IMR-90 (cell line): ENCODE data around the gene SAMD10. TPM values are rescaled to one million over a fixed set of nuclear protein-coding genes. Genes with fewer than 3 reads are reported as not detected.
A peak's percentile ranks its signal among the peaks of the same experiment; 100 is the strongest.

Experiments
- ATAC-seq: fragments of 200-7000 bp; cut with Tn5 transposase; 2 replicates; pipeline ENCODE4 v1.9.1; 2020; ENCODE audit warnings: low read depth, mild to moderate bottlenecking, moderate library complexity
- BruUV-seq: library from RNA; stranded (reverse); fragments of 400-500 nt; replicated peaks from 2 replicates; lab custom pipeline; 2021; lab: Mats Ljungman, UMichigan
- CTCF ChIA-PET: fragments of 300-600 bp; formaldehyde crosslinking; extraction: SDS; loops from one replicate; lab custom pipeline; 2021; ENCODE audit warnings: antibody characterized with exemption; lab: Yijun Ruan, JAX
- POLR2A ChIA-PET: fragments of 300-600 bp; sonication (Branson Sonifier 250); formaldehyde crosslinking; loops from one replicate; lab custom pipeline; 2022; ENCODE audit warnings: antibody characterized with exemption; ENCODE audit not compliant: unreplicated experiment; lab: Charles Lee
- DNase-seq: peaks from one replicate; pipeline ENCODE4 v3.0.0; 2013
- H2AFZ ChIP-seq: replicated peaks from 2 replicates; pipeline ENCODE3; 2013; ENCODE audit warnings: low read length, mild to moderate bottlenecking; ENCODE audit not compliant: poor library complexity
- H2AK5ac ChIP-seq: 2 replicates; pipeline ENCODE4 v1.6.1; 2013; ENCODE audit warnings: low read depth, low read length, inconsistent platforms
- H2AK9ac ChIP-seq: replicated peaks from 2 replicates; pipeline ENCODE3; 2013; ENCODE audit warnings: mild to moderate bottlenecking, low read depth, low read length, moderate library complexity; ENCODE audit not compliant: poor library complexity
- H2BK120ac ChIP-seq: 2 replicates; pipeline ENCODE4 v1.6.1; 2013; ENCODE audit warnings: low read depth, low read length, inconsistent platforms
- H2BK15ac ChIP-seq: 3 replicates; pipeline ENCODE4 v1.6.1; 2013; ENCODE audit warnings: low read depth, low read length, inconsistent platforms
- H2BK20ac ChIP-seq: 2 replicates; pipeline ENCODE4 v1.6.1; 2013; ENCODE audit warnings: low read depth, mild to moderate bottlenecking, inconsistent platforms, low read length, moderate library complexity
- H2BK5ac ChIP-seq: 2 replicates; pipeline ENCODE4 v1.6.1; 2013; ENCODE audit warnings: mild to moderate bottlenecking, low read depth, low read length, inconsistent platforms; ENCODE audit not compliant: poor library complexity, severe bottlenecking
- H3K14ac ChIP-seq: replicated peaks from 2 replicates; pipeline ENCODE4 v1.6.1; 2013; ENCODE audit warnings: low read depth, low read length, inconsistent platforms
- H3K18ac ChIP-seq: 2 replicates; pipeline ENCODE4 v1.6.1; 2013; ENCODE audit warnings: low read depth, low read length, control low read depth
- H3K23ac ChIP-seq: 2 replicates; pipeline ENCODE4 v1.6.1; 2013; ENCODE audit warnings: low read depth, low read length, inconsistent platforms
- H3K27ac ChIP-seq: 2 replicates; pipeline ENCODE4 v1.5.1; 2013; ENCODE audit warnings: mild to moderate bottlenecking, control low read depth, low read length; ENCODE audit not compliant: insufficient read depth
- H3K27me3 ChIP-seq: 2 replicates; pipeline ENCODE4 v1.6.1; 2013; ENCODE audit warnings: low read length; ENCODE audit not compliant: control insufficient read depth, insufficient read depth
- H3K36me3 ChIP-seq: 2 replicates; pipeline ENCODE4 v1.6.1; 2013; ENCODE audit warnings: low read length, mixed read lengths; ENCODE audit not compliant: control insufficient read depth, insufficient read depth
- H3K4ac ChIP-seq: 2 replicates; pipeline ENCODE4 v1.6.1; 2013; ENCODE audit warnings: low read depth, low read length, inconsistent platforms
- H3K4me1 ChIP-seq: 2 replicates; pipeline ENCODE4 v1.6.1; 2013; ENCODE audit warnings: low read length, mixed read lengths; ENCODE audit not compliant: control insufficient read depth, insufficient read depth
- H3K4me2 ChIP-seq: 2 replicates; pipeline ENCODE4 v1.6.1; 2013; ENCODE audit warnings: low read depth, mild to moderate bottlenecking, control low read depth, low read length, moderate library complexity
- H3K4me3 ChIP-seq: 2 replicates; pipeline ENCODE4 v1.5.1; 2013; ENCODE audit warnings: low read depth, mild to moderate bottlenecking, control low read depth, low read length, moderate library complexity; ENCODE audit not compliant: insufficient read depth
- H3K56ac ChIP-seq: 2 replicates; pipeline ENCODE4 v1.6.1; 2013; ENCODE audit warnings: low read length, inconsistent platforms; ENCODE audit not compliant: insufficient read depth; ENCODE audit errors: extremely low read depth
- H3K79me1 ChIP-seq, 2 experiments: 2 replicates each; pipeline ENCODE4 v1.6.1; 2013; ENCODE audit warnings: low read length in 2 of 2, inconsistent platforms in 1 of 2, low read depth in 1 of 2
- H3K9ac ChIP-seq: 2 replicates; pipeline ENCODE4 v1.6.1; 2013; ENCODE audit warnings: low read depth, low read length, control low read depth
- H3K9me1 ChIP-seq: 2 replicates; pipeline ENCODE4 v1.6.1; 2013; ENCODE audit warnings: low read length, inconsistent platforms; ENCODE audit not compliant: insufficient read depth
- H3K9me3 ChIP-seq: 2 replicates; pipeline ENCODE4 v1.6.1; 2013; ENCODE audit warnings: low read length; ENCODE audit not compliant: control insufficient read depth, insufficient read depth
- H4K20me1 ChIP-seq: 2 replicates; pipeline ENCODE4 v1.6.1; 2013; ENCODE audit warnings: low read length, inconsistent platforms; ENCODE audit not compliant: insufficient read depth
- H4K5ac ChIP-seq: 2 replicates; pipeline ENCODE4 v1.6.1; 2013; ENCODE audit warnings: mild to moderate bottlenecking, low read depth, low read length, control low read depth
- H4K8ac ChIP-seq, 2 experiments: 2 replicates each; pipeline ENCODE4 v1.6.1; 2013; ENCODE audit warnings: low read depth in 2 of 2, low read length in 2 of 2, control low read depth in 1 of 2, inconsistent platforms in 1 of 2
- H4K91ac ChIP-seq: 2 replicates; pipeline ENCODE4 v1.6.1; 2013; ENCODE audit warnings: low read depth, low read length, inconsistent platforms; ENCODE audit not compliant: insufficient read depth
- ELK1 ChIP-seq: fragments of 150-350 bp; IDR thresholded peaks from 2 replicates; pipeline ENCODE4 v1.6.1; 2016; ENCODE audit warnings: low read depth, mild to moderate bottlenecking, low read length, moderate library complexity, borderline replicate concordance
- SMC3 ChIP-seq: fragments of 150-350 bp; IDR thresholded peaks from 2 replicates; pipeline ENCODE4 v1.6.1; 2016; ENCODE audit warnings: low read depth, mild to moderate bottlenecking, antibody characterized with exemption, low read length, moderate library complexity
- USF2 ChIP-seq: fragments of 150-350 bp; IDR thresholded peaks from 2 replicates; pipeline ENCODE4 v1.6.1; 2017; ENCODE audit warnings: mild to moderate bottlenecking, antibody characterized with exemption, low read length, low read depth
- WGBS, 2 experiments: methylation state at CpG; one replicate each; pipeline versions ENCODE4 v1.1.5 to v1.1.7; 2013; ENCODE audit warnings: missing lambda C conversion rate in 2 of 2; ENCODE audit not compliant: insufficient read length in 1 of 2; ENCODE audit errors: extremely low coverage in 2 of 2; 5-methylcytosine and 5-hydroxymethylcytosine counted together
- dilution Hi-C: fragments of 300-500 bp; cut with HindIII; formaldehyde crosslinking; loops from one replicate; pipeline ENCODE4 v1.14.3; 2018; ENCODE audit warnings: low sequenced_read_pairs; ENCODE audit not compliant: unreplicated experiment
- in situ Hi-C: fragments of 300-500 bp; cut with MboI; formaldehyde crosslinking; loops from 3 replicates; pipeline ENCODE4 v1.14.3; 2019; ENCODE audit warnings: low sequenced_read_pairs, inconsistent platforms, mixed read lengths
- intact Hi-C: fragments of 100-400 bp; cut with micrococcal nuclease; formaldehyde crosslinking; loops from 2 replicates; pipeline ENCODE4 v1.10.0; 2022
- polyA plus RNA-seq, 3 experiments: library from polyadenylated mRNA; depleted of rRNA; stranded (reverse); fragments of >200 nt; gene quantifications; 2 replicates each; pipeline ENCODE4 v1.2.3, GENCODE V29; 2012; ENCODE audit warnings: low replicate concordance in 1 of 3
- total RNA-seq: library from RNA; depleted of rRNA; stranded (reverse); fragments of >200 nt; gene quantifications from 2 replicates; pipeline ENCODE4 v1.2.3, GENCODE V29; 2012

SAMD10 gene
- total and polyA plus RNA-seq, 2 of the 4 experiments (the other 2 are of a cell fraction) = 0.54 to 4.1 TPM

DNA sequence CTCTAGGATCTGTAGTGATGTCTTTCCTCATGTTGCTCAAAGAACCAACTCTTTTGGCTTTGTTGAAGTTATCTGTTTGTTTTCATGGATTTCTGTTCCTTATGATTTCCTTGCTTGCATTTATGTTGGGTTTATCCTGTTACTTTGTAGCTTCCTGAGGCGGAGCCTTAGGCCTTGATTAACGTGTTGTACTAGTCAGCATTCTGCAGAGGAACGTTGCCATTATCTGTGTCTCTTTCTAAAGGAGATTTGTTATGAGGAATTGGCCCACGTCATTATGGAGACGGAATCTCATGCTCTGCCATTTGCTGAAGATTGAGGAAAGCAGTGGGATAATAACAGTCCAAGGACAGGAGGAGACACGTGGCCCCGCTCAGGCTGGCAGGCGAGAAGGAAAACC, 53.1 kb downstream of the SAMD10 start:
- WGBS, 2 experiments = 80% methylated on average over 1 of the region's 8 CpGs; no CpG with 5 or more reads in 1 of the 2 experiments
- H3K27me3 ChIP-seq = no peaks in the 10 kb centered on the region
- in situ Hi-C loops = no loop called here
- no peak overlapping the region for H2BK120ac ChIP-seq
- H3K9ac ChIP-seq = no peak overlapping the region
- TF ChIP-seq USF2 (no peak), SMC3 (no peak), ELK1 (no peak)
- no peak overlapping the region for H3K4me2 ChIP-seq
- H2BK15ac ChIP-seq = no peak overlapping the region
- H4K8ac ChIP-seq = no peak overlapping the region
- ChIA-PET CTCF (no interaction called here), POLR2A (no interaction called here)
- no peak overlapping the region for H3K4me3 ChIP-seq
- H3K23ac ChIP-seq = no peak overlapping the region
- H2AFZ ChIP-seq = no peak overlapping the region
- no peaks in the 10 kb centered on the region for H3K4me1 ChIP-seq
- H2BK5ac ChIP-seq = no peak overlapping the region
- no peak overlapping the region for H3K56ac ChIP-seq
- intact Hi-C loops = no loop called here
- H2BK20ac ChIP-seq = no peak overlapping the region
- TSS peak; percentile 20 for BruUV-seq
- H3K14ac ChIP-seq = no peak overlapping the region
- no peaks in the 10 kb centered on the region for H3K9me3 ChIP-seq
- H3K9me1 ChIP-seq = no peaks in the 10 kb centered on the region
- ATAC-seq = no peak
- peaks cover 30 to 64% of the 10 kb centered on the region in 2 experiments for H3K79me1 ChIP-seq
- H4K91ac ChIP-seq = no peak overlapping the region
- H3K18ac ChIP-seq = no peak overlapping the region
- H3K36me3 ChIP-seq = peaks cover 43% of the 10 kb centered on the region
- peaks cover 73% of the 10 kb centered on the region for H4K20me1 ChIP-seq
- H2AK5ac ChIP-seq = no peak overlapping the region
- no peak for DNase-seq
- H2AK9ac ChIP-seq = no peak overlapping the region
- H3K4ac ChIP-seq = no peak overlapping the region
- H4K5ac ChIP-seq = no peak overlapping the region
- dilution Hi-C loops = no loop called here
- no peak overlapping the region for H3K27ac ChIP-seq
